ENCODE results near the gene PADI4. TPM values are rescaled to one million over a fixed set of nuclear protein-coding genes. Genes with fewer than 3 reads are reported as not detected.

PADI4 gene
- total and polyA plus RNA-seq, 2 of the 4 experiments (the other 2 are of a cell fraction) = not detected

DNA sequence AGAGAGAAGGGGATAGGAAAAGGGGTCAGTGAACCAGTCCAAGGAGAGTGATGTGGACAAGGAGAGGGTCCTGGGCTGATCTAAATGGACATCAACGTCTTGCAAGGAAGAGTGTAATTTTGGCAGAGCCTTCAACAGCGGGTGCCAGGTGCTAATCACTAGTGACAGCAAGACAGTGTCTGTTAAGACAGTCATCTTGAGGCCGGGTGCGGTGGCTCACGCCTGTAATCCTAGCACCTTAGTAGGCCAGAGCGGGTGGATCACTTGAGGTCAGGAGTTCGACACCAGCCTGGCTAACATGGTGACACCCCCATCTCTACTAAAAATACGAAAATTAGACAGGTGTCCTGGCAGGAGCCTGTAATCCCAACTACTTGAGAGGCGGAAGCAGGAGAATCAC, 51.8 kb downstream of the PADI4 start:
- CTCF ChIA-PET = no interaction called here
- no peak overlapping the region for H3K27ac ChIP-seq (ENCODE audit: insufficient read depth, low read length)
- H3K4ac ChIP-seq (ENCODE audit: low read depth, low read length) = no peak overlapping the region
- no peak overlapping the region for H3K14ac ChIP-seq (replicated peaks; ENCODE audit: low read depth, low read length)
- H4K5ac ChIP-seq (ENCODE audit: low read depth, low read length) = no peak overlapping the region
- POLR2A ChIA-PET (ENCODE audit: unreplicated experiment) = no interaction called here
- no TSS peak for BruUV-seq (replicated peaks)
- no peak overlapping the region for H2BK15ac ChIP-seq (ENCODE audit: low read depth, low read length)
- in situ Hi-C loops (cut with MboI; ENCODE audit: low sequenced_read_pairs) = no loop called here
- H2BK20ac ChIP-seq (ENCODE audit: low read depth, low read length) = no peak overlapping the region
- peaks cover 21% of the 10 kb centered on the region for H3K27me3 ChIP-seq (ENCODE audit: control insufficient read depth, insufficient read depth, low read length)
- H3K23ac ChIP-seq (ENCODE audit: low read depth, low read length) = no peak overlapping the region
- ATAC-seq (ENCODE audit: low read depth) = no peak
- H3K79me1 ChIP-seq (ENCODE audit: low read depth in 1 of 2, low read length in 2 of 2) = no peaks in the 10 kb centered on the region
- H3K4me3 ChIP-seq (ENCODE audit: insufficient read depth, low read depth, low read length) = no peak overlapping the region
- no peak overlapping the region for H2AK5ac ChIP-seq (ENCODE audit: low read depth, low read length)
- H3K9ac ChIP-seq (ENCODE audit: low read depth, low read length) = no peak overlapping the region
- no peaks in the 10 kb centered on the region for H3K9me1 ChIP-seq (ENCODE audit: insufficient read depth, low read length)
- H3K4me2 ChIP-seq (ENCODE audit: low read depth, low read length) = no peak overlapping the region
- WGBS, 2 experiments (ENCODE audit: extremely low coverage in 2 of 2, insufficient read length in 1 of 2) = 100% methylated on average over 1 of the region's 9 CpGs; no CpG with 5 or more reads in 1 of the 2 experiments
- intact Hi-C loops (cut with micrococcal nuclease) = no loop called here
- H4K91ac ChIP-seq (ENCODE audit: insufficient read depth, low read depth, low read length) = no peak overlapping the region
- no peaks in the 10 kb centered on the region for H4K20me1 ChIP-seq (ENCODE audit: insufficient read depth, low read length)
- H3K18ac ChIP-seq (ENCODE audit: low read depth, low read length) = no peak overlapping the region
- H2BK120ac ChIP-seq (ENCODE audit: low read depth, low read length) = no peak overlapping the region
- no peaks in the 10 kb centered on the region for H3K9me3 ChIP-seq (ENCODE audit: control insufficient read depth, insufficient read depth, low read length)
- dilution Hi-C loops (cut with HindIII; ENCODE audit: low sequenced_read_pairs, unreplicated experiment) = no loop called here
- no peak overlapping the region for H3K56ac ChIP-seq (ENCODE audit: extremely low read depth, insufficient read depth, low read length)
- no peak overlapping the region for H2AK9ac ChIP-seq (replicated peaks; ENCODE audit: low read depth, low read length, poor library complexity)
- no peaks in the 10 kb centered on the region for H3K4me1 ChIP-seq (ENCODE audit: control insufficient read depth, insufficient read depth, low read length)
- no peak for DNase-seq
- no peaks in the 10 kb centered on the region for H3K36me3 ChIP-seq (ENCODE audit: control insufficient read depth, insufficient read depth, low read length)
- H2AFZ ChIP-seq (replicated peaks; ENCODE audit: low read length, poor library complexity) = no peak overlapping the region
- H2BK5ac ChIP-seq (ENCODE audit: low read depth, low read length, poor library complexity, severe bottlenecking) = no peak overlapping the region
- H4K8ac ChIP-seq (ENCODE audit: low read depth in 2 of 2, low read length in 2 of 2) = no peak overlapping the region
- no peak for TF ChIP-seq CEBPB (IDR thresholded peaks at IDR 0.05; ENCODE audit: low read depth, low read length)
- TF ChIP-seq FOS (IDR thresholded peaks at IDR 0.05; ENCODE audit: low read depth, low read length) = no peak
- TF ChIP-seq, protein P1, sequence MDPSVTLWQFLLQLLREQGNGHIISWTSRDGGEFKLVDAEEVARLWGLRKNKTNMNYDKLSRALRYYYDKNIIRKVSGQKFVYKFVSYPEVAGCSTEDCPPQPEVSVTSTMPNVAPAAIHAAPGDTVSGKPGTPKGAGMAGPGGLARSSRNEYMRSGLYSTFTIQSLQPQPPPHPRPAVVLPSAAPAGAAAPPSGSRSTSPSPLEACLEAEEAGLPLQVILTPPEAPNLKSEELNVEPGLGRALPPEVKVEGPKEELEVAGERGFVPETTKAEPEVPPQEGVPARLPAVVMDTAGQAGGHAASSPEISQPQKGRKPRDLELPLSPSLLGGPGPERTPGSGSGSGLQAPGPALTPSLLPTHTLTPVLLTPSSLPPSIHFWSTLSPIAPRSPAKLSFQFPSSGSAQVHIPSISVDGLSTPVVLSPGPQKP (IDR thresholded peaks at IDR 0.05; ENCODE audit: borderline replicate concordance, low read depth, low read length) = no peak
- TF ChIP-seq, protein P2, sequence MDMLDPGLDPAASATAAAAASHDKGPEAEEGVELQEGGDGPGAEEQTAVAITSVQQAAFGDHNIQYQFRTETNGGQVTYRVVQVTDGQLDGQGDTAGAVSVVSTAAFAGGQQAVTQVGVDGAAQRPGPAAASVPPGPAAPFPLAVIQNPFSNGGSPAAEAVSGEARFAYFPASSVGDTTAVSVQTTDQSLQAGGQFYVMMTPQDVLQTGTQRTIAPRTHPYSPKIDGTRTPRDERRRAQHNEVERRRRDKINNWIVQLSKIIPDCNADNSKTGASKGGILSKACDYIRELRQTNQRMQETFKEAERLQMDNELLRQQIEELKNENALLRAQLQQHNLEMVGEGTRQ (IDR thresholded peaks at IDR 0.05; ENCODE audit: low read depth, low read length) = no peak
- TF ChIP-seq MAZ (IDR thresholded peaks at IDR 0.05; ENCODE audit: borderline replicate concordance, low read depth, low read length) = no peak
- no peak for TF ChIP-seq MXI1 (IDR thresholded peaks at IDR 0.05; ENCODE audit: borderline replicate concordance, low read depth, low read length)
- TF ChIP-seq MAFK (IDR thresholded peaks at IDR 0.05; ENCODE audit: low read depth, low read length) = no peak
- TF ChIP-seq RFX5 (IDR thresholded peaks at IDR 0.05; ENCODE audit: low read depth, low read length) = no peak
- TF ChIP-seq, protein P3, sequence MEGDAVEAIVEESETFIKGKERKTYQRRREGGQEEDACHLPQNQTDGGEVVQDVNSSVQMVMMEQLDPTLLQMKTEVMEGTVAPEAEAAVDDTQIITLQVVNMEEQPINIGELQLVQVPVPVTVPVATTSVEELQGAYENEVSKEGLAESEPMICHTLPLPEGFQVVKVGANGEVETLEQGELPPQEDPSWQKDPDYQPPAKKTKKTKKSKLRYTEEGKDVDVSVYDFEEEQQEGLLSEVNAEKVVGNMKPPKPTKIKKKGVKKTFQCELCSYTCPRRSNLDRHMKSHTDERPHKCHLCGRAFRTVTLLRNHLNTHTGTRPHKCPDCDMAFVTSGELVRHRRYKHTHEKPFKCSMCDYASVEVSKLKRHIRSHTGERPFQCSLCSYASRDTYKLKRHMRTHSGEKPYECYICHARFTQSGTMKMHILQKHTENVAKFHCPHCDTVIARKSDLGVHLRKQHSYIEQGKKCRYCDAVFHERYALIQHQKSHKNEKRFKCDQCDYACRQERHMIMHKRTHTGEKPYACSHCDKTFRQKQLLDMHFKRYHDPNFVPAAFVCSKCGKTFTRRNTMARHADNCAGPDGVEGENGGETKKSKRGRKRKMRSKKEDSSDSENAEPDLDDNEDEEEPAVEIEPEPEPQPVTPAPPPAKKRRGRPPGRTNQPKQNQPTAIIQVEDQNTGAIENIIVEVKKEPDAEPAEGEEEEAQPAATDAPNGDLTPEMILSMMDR (conservative IDR thresholded peaks at IDR 0.05; ENCODE audit: low read depth, low read length) = no peak
- no peak for TF ChIP-seq NFE2L2 (IDR thresholded peaks at IDR 0.05; ENCODE audit: low read depth, low read length)
- TF ChIP-seq RAD21 (IDR thresholded peaks at IDR 0.05; ENCODE audit: low read length) = no peak
- no peak for TF ChIP-seq POLR2A (IDR thresholded peaks at IDR 0.05; ENCODE audit: low read depth, low read length)
- no peak for TF ChIP-seq SMC3 (IDR thresholded peaks at IDR 0.05; ENCODE audit: low read depth, low read length)
- TF ChIP-seq CHD1 (IDR thresholded peaks at IDR 0.05; ENCODE audit: low read depth, low read length) = no peak
- TF ChIP-seq BHLHE40 (IDR thresholded peaks at IDR 0.05; ENCODE audit: low read depth, low read length) = no peak
- no peak for TF ChIP-seq RCOR1 (IDR thresholded peaks at IDR 0.05; ENCODE audit: insufficient replicate concordance, low read length)

All from IMR-90 (cell line).